ENCODE measurements around the gene TSACC.
"Not testable (repeated sequence)": the region's sequence is repeated elsewhere in the genome, so short reads cannot be mapped to it uniquely, and the experiment has no call there.

Gene TSACC

DNA sequence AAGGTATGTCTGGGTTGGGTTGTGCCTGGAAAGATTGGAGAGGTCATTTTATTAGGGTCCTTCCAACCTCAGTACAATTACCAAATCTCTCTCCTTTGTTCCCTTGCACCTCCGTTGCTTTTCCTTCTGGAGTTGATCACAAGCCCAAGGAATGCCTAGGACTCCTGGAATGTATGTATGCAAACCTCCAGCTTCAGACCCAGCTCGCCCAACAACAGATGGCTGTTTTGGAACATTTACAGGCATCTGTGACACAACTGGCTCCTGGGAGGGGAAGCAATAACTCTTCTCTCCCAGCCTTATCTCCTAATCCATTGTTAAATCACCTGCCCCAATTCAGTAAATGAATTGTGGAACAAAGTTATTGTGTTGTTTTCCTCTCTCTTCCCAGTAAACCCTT is 8.3 kb downstream of the TSACC start:
- DNase-seq (ENCODE audit: low read depth), result no peak
- H3K4me3 ChIP-seq (ENCODE audit: low read depth, low read length), result no peak overlapping the region
- TF ChIP-seq, protein P1, sequence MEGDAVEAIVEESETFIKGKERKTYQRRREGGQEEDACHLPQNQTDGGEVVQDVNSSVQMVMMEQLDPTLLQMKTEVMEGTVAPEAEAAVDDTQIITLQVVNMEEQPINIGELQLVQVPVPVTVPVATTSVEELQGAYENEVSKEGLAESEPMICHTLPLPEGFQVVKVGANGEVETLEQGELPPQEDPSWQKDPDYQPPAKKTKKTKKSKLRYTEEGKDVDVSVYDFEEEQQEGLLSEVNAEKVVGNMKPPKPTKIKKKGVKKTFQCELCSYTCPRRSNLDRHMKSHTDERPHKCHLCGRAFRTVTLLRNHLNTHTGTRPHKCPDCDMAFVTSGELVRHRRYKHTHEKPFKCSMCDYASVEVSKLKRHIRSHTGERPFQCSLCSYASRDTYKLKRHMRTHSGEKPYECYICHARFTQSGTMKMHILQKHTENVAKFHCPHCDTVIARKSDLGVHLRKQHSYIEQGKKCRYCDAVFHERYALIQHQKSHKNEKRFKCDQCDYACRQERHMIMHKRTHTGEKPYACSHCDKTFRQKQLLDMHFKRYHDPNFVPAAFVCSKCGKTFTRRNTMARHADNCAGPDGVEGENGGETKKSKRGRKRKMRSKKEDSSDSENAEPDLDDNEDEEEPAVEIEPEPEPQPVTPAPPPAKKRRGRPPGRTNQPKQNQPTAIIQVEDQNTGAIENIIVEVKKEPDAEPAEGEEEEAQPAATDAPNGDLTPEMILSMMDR (conservative IDR thresholded peaks at IDR 0.05; ENCODE audit: low read depth, low read length), result no peak

GRCh38 chr1:156347331-156347730 is 9.0 kb downstream of the TSACC start:
- DNase-seq (ENCODE audit: low read depth), result peak; percentile 65
- TF ChIP-seq, protein P1 (conservative IDR thresholded peaks at IDR 0.05; ENCODE audit: low read depth, low read length), result no peak
- H3K4me3 ChIP-seq (ENCODE audit: low read depth, low read length), result no peak overlapping the region

GRCh38 chr1:156352481-156352880 is 14.2 kb downstream of the TSACC start:
- not testable (repeated sequence) for DNase-seq (ENCODE audit: low read depth)

DNA sequence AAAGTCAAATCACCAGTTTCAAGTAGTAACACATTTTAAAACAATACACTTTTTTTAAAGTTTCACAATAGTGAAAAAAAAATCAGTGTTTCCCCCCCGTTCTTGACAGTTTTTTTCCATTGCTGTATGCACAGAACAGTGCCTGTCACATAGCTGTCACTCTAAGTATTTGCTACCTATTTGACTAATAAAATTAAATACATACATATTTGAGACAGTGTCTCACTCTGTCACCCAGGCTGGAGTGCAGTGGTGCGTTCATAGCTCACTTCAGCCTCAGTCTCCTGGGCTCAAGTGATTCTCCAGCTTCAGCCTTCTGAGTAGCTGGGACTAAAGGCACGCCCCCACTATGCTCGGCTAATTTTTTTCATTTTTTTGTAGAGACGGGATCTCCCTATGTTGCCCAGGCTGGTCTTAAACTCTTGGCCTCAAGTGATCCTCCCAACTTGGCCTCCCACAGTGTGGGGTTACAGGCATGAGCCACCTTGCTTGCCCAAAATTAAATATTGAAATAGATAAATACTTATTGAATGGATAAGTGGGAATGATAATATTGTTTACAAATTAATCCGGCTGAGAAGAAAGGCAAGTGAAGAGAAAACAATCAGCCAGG is 18.0 kb downstream of the TSACC start:
- H3K4me3 ChIP-seq (ENCODE audit: low read depth, low read length), result no peak overlapping the region
- TF ChIP-seq, protein P1 (conservative IDR thresholded peaks at IDR 0.05; ENCODE audit: low read depth, low read length), result no peak
- no peak for DNase-seq (ENCODE audit: low read depth)

More at GRCh38 chr1:156352481-156352880, 14.2 kb downstream of the TSACC start:
- not testable (repeated sequence) for H3K4me3 ChIP-seq (ENCODE audit: low read depth, low read length)

DNA sequence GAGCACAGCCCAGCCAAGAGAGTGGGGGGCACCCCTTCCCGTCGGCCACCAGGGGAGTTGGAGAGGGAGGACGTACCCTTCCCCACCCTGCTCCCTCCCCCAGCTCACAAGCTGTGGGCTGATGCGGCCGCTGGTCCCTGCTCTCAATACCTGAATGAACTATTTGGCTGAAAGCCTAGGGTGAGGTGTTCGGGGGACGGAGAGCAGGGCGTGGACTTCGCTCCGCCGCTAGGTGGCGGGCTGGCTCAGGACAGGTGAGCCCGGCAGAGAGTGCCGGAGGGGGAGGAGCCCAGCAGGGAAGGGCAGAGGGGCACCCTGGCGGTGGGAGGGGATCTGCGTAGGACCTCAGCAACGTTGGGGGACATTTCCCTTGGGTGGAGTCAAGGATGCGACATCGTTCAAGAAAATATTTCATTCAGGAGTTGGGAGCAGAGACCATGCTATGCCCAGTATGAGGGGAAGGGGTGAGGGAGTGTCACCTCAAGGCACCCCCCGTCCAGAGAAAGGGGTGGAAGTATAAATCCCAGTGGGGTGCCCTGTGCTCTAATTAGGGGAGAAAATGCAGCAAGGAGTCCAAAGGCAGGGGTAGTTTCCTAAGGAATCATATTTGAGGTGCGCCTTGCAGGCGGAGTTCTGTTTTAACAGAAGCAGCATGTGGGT is 18.7 kb downstream of the TSACC start:
- H3K4me3 ChIP-seq (ENCODE audit: low read depth, low read length), result no peak overlapping the region

GRCh38 chr1:156357977-156358376 is 19.7 kb downstream of the TSACC start:
- DNase-seq (ENCODE audit: low read depth), result no peak
- no peak overlapping the region for H3K4me3 ChIP-seq (ENCODE audit: low read depth, low read length)
- TF ChIP-seq, protein P1 (conservative IDR thresholded peaks at IDR 0.05; ENCODE audit: low read depth, low read length), result no peak

More for the DNA sequence above, 18.7 kb downstream of the TSACC start:
- TF ChIP-seq, protein P1 (conservative IDR thresholded peaks at IDR 0.05; ENCODE audit: low read depth, low read length), result peak; percentile 68
- no peak for DNase-seq (ENCODE audit: low read depth)

DNA sequence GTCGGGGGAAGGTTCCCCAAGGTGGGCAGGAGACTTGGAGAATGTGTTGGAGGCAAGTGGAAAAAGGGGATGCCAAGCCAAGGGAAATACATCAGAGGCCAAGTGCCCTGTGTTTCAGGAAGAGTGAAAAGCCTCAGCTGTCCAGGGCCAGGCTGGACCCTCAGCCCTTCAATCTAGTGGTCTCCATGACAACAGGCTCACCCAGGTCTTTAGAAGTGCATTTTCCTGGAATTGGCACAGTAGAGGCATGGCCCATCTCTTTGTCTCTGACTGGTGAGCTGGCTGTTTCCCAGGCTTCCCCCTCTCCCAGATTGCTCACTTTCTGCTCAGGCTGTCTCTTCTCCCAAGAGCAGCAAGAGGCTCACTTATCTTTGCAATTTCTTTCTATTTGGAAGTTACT is 20.3 kb downstream of the TSACC start:
- H3K4me3 ChIP-seq (ENCODE audit: low read depth, low read length), result no peak overlapping the region
- TF ChIP-seq, protein P1 (conservative IDR thresholded peaks at IDR 0.05; ENCODE audit: low read depth, low read length), result no peak

More for the DNA sequence above, 20.3 kb downstream of the TSACC start:
- DNase-seq (ENCODE audit: low read depth), result no peak
